Colonic mucosa (tissue), 4 donors: ENCODE measurements around the gene CARNS1. TPM values are rescaled to one million over a fixed set of nuclear protein-coding genes. Genes with fewer than 3 reads are reported as not detected.

ENCODE experiments used
- DNase-seq: peaks from one replicate; pipeline ENCODE4 v3.0.0-alpha.2; 2020
- H3K27ac ChIP-seq: fragments of 200-600 bp; one replicate; pipeline ENCODE4 v1.8.0; 2021
- H3K27me3 ChIP-seq: fragments of 200-600 bp; one replicate; pipeline ENCODE4 v1.8.0; 2021
- H3K36me3 ChIP-seq: fragments of 200-600 bp; one replicate; pipeline ENCODE4 v1.8.0; 2021
- H3K4me1 ChIP-seq: fragments of 200-600 bp; one replicate; pipeline ENCODE4 v1.8.0; 2021; ENCODE audit warnings: mild to moderate bottlenecking
- H3K4me3 ChIP-seq: fragments of 200-600 bp; one replicate; pipeline ENCODE4 v1.8.0; 2021
- H3K9ac ChIP-seq, 2 donors: one replicate each; pipeline ENCODE4 v1.7.0; 2013; ENCODE audit warnings: control low read depth in 2 of 2, low read depth in 2 of 2, low read length in 2 of 2
- H3K9me3 ChIP-seq: fragments of 200-600 bp; one replicate; pipeline ENCODE4 v1.8.0; 2021
- CTCF ChIP-seq: fragments of 200-600 bp; IDR thresholded peaks from one replicate; pipeline ENCODE4 v1.8.0; 2022; ENCODE audit warnings: antibody characterized with exemption, mild to moderate bottlenecking
- intact Hi-C: fragments of 100-400 bp; cut with DNase I; formaldehyde crosslinking; loops from one replicate; pipeline ENCODE4 v1.14.1; 2022
- total RNA-seq, 2 donors: library from RNA; stranded (reverse); fragmentation: NEBNext Ultra II Directional in 1 of 2; extraction: Animal tissue kit (Norgen Biotek cat#: 25700) in 1 of 2; gene quantifications; one replicate each; pipeline ENCODE4 v1.2.1, GENCODE V29; 2021
- donor health status: healthy.
- donor health status: DM: no; HTN: no; CAD: no.
- donor health status: DM: no; HTN: no; CAD: no.

Gene CARNS1
- total RNA-seq, 2 donors from 2014 or later, result 0.20 to 0.32 TPM

- H3K4me1 ChIP-seq, result no peaks in the 10 kb centered on the region
- no peak overlapping the region for H3K27ac ChIP-seq
- no peak for DNase-seq
- H3K36me3 ChIP-seq, result no peaks in the 10 kb centered on the region
- H3K9me3 ChIP-seq, result no peaks in the 10 kb centered on the region
- intact Hi-C loops, result no loop called here
- H3K9ac ChIP-seq, result no peak overlapping the region
- no peak for TF ChIP-seq CTCF
- no peaks in the 10 kb centered on the region for H3K27me3 ChIP-seq
- no peak overlapping the region for H3K4me3 ChIP-seq
These were observed 40.7 kb downstream of the CARNS1 start for GRCh38 chr11:67456068-67456705.

- Histone ChIP-seq H3K9me3 (no peaks in the 10 kb centered on the region), H3K4me3 (no peak overlapping the region), H3K4me1 (no peaks in the 10 kb centered on the region), H3K27me3 (no peaks in the 10 kb centered on the region), H3K9ac (no peak overlapping the region), H3K36me3 (no peaks in the 10 kb centered on the region), H3K27ac (no peak overlapping the region)
- intact Hi-C loops, result no loop called here
- no peak for TF ChIP-seq CTCF
- DNase-seq, result no peak
These were observed 42.0 kb downstream of the CARNS1 start for GRCh38 chr11:67457453-67457852.

GRCh38 chr11:67458266-67458665 is 42.8 kb downstream of the CARNS1 start:
- Histone ChIP-seq H3K9me3 (no peaks in the 10 kb centered on the region), H3K36me3 (no peaks in the 10 kb centered on the region), H3K27ac (no peak overlapping the region), H3K4me3 (no peak overlapping the region), H3K9ac (no peak overlapping the region), H3K27me3 (no peaks in the 10 kb centered on the region), H3K4me1 (no peaks in the 10 kb centered on the region)
- DNase-seq, result no peak
- intact Hi-C loops, result no loop called here
- no peak for TF ChIP-seq CTCF

GRCh38 chr11:67463186-67463585 is 47.7 kb downstream of the CARNS1 start:
- TF ChIP-seq CTCF, result no peak
- peaks cover 16% of the 10 kb centered on the region for H3K4me1 ChIP-seq
- no peak for DNase-seq
- no peaks in the 10 kb centered on the region for H3K9me3 ChIP-seq
- no peak overlapping the region for H3K4me3 ChIP-seq
- intact Hi-C loops, result no loop called here
- no peaks in the 10 kb centered on the region for H3K27me3 ChIP-seq
- no peak overlapping the region for H3K9ac ChIP-seq
- H3K27ac ChIP-seq, result no peak overlapping the region
- no peaks in the 10 kb centered on the region for H3K36me3 ChIP-seq

- TF ChIP-seq CTCF, result no peak
- intact Hi-C loops, result no loop called here
- H3K36me3 ChIP-seq, result no peaks in the 10 kb centered on the region
- no peaks in the 10 kb centered on the region for H3K27me3 ChIP-seq
- peak overlapping the region; percentile 45 to 61 for H3K9ac ChIP-seq
- H3K4me1 ChIP-seq, result peaks cover 18% of the 10 kb centered on the region
- peak overlapping the region; percentile 63 for H3K4me3 ChIP-seq
- DNase-seq, result peak; percentile 60
- no peaks in the 10 kb centered on the region for H3K9me3 ChIP-seq
- peak overlapping the region; percentile 94 for H3K27ac ChIP-seq
These were observed 48.4 kb downstream of the CARNS1 start for GRCh38 chr11:67463680-67464410.
